Measurements from ENCODE around the gene EXPH5. TPM values are rescaled to one million over a fixed set of nuclear protein-coding genes. Genes with fewer than 3 reads are reported as not detected.

EXPH5 gene
- total RNA-seq, 4 donors from 2014 or later, result 1.4 to 1.8 (median 1.6) TPM

DNA sequence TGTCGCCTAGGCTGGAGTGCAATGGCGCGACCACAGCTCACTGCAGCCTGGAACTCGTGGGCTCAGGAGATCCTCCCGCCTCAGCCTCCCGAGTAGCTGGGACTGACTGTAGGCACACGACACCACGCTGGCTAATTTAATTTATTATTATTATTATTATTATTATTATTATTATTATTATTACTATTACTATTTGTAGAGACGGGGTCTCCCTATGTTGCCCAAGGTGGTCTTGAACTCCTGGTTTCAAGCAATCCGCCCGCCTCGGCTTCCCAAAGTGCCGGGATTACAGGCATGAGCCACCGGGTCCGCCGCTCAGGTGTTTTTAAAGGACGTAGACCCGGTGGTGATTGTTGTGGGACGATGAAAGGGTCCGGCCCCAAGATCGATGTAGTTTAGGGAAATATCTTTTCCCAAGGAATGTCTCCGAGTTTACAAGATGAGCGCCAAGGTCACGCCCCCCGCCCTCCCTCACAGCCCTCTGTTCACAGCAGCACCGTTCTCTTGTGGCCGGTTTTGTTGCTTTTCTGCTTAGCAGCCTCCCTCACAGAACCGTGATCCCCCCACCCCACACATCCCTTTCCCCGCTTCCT, 94.7 kb downstream of the EXPH5 start:
- intact Hi-C loops (cut with DNase I), result loop anchor here (10.0 kb wide), 2 partner anchors 96 to 166 kb away; partner anchors contain the start of genes DDX10 and EXPH5
- Histone ChIP-seq H3K27me3 (no peaks in the 10 kb centered on the region), H3K9me3 (no peaks in the 10 kb centered on the region), H3K4me1 (peaks cover 6 to 36% (median 21%) of the 10 kb centered on the region in 4 donors), H3K27ac (replicated peaks in 1 of 4) (peak overlapping the region; percentile 97 to 99 (median 98)), H3K4me3 (peak overlapping the region; percentile 83 to 90 (median 86)), H3K36me3 (no peaks in the 10 kb centered on the region)
- DNase-seq (ENCODE audit: extremely low spot score), result no peak
- WGBS, result 67% methylated on average over 29 of the region's 29 CpGs
- TF ChIP-seq POLR2AphosphoS5 (IDR thresholded peaks at IDR 0.05), result no peak
- TF ChIP-seq, protein P1, sequence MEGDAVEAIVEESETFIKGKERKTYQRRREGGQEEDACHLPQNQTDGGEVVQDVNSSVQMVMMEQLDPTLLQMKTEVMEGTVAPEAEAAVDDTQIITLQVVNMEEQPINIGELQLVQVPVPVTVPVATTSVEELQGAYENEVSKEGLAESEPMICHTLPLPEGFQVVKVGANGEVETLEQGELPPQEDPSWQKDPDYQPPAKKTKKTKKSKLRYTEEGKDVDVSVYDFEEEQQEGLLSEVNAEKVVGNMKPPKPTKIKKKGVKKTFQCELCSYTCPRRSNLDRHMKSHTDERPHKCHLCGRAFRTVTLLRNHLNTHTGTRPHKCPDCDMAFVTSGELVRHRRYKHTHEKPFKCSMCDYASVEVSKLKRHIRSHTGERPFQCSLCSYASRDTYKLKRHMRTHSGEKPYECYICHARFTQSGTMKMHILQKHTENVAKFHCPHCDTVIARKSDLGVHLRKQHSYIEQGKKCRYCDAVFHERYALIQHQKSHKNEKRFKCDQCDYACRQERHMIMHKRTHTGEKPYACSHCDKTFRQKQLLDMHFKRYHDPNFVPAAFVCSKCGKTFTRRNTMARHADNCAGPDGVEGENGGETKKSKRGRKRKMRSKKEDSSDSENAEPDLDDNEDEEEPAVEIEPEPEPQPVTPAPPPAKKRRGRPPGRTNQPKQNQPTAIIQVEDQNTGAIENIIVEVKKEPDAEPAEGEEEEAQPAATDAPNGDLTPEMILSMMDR (IDR thresholded peaks at IDR 0.05), result no peak
- TF ChIP-seq POLR2A (IDR thresholded peaks at IDR 0.05; ENCODE audit: low read depth), result no peak
- TF ChIP-seq EP300 (IDR thresholded peaks at IDR 0.05), result no peak

DNA sequence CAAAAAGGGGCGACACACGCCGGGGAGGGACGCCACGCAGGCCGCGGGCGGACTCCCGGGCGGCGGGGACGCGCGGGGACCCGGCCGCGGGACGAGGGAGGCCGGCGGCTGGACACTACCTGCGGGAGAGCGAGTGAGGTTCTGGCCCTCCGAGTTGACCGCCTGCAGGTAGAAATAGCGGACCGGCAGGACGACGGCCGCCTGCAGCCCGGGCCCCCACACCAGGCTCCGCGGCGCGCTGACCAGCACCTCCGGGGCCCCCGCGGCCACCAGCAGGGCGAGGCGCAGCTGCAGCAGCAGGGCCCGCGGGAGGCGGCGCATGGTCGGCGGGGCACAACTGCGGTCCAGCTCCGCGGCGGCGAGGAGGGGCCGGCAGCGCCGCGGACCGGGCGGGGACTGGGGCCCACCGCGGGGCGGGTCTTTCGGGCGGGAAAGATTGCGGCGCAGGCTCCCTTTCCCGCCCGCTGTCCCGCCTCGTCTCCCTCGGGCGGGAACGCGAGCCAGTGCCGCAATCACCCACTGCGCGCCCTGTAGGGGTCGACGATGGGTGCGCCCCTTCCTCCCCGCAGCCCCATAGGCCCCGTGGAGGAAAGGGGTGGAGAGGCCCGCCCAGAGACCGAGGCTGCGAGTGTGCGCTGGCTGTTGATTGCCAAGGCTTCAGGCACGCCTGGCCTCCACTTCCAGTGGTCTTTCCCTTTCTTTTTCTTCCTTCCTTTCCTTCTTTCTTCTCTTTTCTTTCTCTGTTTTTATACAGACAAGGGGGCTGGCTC, 95.3 kb downstream of the EXPH5 start, which contains the start of gene POGLUT3:
POGLUT3 (minus strand) TSS at position 339 of the 770 bp plus-strand sequence; CDS start at position 321, 18 bp downstream.
- Histone ChIP-seq H3K9me3 (no peaks in the 10 kb centered on the region), H3K36me3 (no peaks in the 10 kb centered on the region), H3K4me3 (peak within 1 kb of the TSS; percentile 83 to 90 (median 86)), H3K27me3 (no peaks in the 10 kb centered on the region), H3K27ac (replicated peaks in 1 of 4) (peak within 1 kb of the TSS; percentile 97 to 99 (median 98)), H3K4me1 (peaks cover 6 to 36% (median 23%) of the 10 kb centered on the region in 4 donors)
- 0% methylated on average over 16 of the region's 84 CpGs for WGBS
- no peak for DNase-seq (ENCODE audit: extremely low spot score)
- intact Hi-C loops (cut with DNase I), result loop anchor here (10.0 kb wide), 2 partner anchors 97 to 167 kb away; partner anchors contain the start of genes DDX10 and EXPH5
- TF ChIP-seq POLR2AphosphoS5 (IDR thresholded peaks at IDR 0.05), result peak in 1 of 2 donors; percentile 53
- TF ChIP-seq, protein P1 (IDR thresholded peaks at IDR 0.05), result no peak

DNA sequence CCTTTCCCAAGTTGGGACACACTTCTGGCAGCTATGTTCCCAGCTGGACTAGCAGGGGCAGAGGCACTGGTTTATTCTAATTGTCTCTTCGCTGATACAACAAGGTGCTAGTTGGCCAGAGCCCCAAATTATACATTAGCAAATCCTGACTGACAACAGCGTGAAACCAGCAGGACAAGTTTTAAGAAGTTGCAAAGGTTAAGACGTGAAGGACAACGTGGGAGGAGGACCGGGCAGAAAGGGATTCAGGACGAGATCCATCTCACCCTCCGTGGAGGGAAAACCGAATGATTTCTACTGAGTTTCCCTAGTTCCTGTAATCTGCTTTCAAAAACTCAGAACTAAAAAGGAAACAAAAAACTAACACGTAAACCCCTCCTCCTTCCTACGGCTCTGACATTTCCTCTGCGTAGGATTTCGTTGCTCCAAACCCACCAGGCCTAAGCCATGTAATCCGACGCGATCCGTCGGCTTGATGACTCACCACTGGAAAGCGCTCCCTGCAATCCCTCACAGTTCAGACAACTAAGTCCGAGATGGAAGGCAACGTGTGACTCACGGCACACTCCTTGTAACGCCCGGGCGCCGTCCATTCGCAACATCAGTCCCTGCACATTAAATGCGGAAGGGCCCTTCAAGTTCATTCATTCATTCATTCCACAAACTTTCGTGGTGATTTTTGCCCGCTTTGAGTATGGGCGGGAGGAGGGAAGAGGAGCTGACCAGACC, 96.1 kb downstream of the EXPH5 start:
- Histone ChIP-seq H3K27ac (replicated peaks in 1 of 4) (peak overlapping the region; percentile 97 to 99 (median 98)), H3K4me3 (peak overlapping the region; percentile 83 to 90 (median 86)), H3K36me3 (no peaks in the 10 kb centered on the region), H3K9me3 (no peaks in the 10 kb centered on the region), H3K4me1 (peaks cover 6 to 36% (median 23%) of the 10 kb centered on the region in 4 donors), H3K27me3 (no peaks in the 10 kb centered on the region)
- WGBS, result 1% methylated on average over 29 of the region's 30 CpGs
- peak; percentile 95 for DNase-seq (ENCODE audit: extremely low spot score)
- TF ChIP-seq, protein P1 (IDR thresholded peaks at IDR 0.05), result no peak
- TF ChIP-seq POLR2A (IDR thresholded peaks at IDR 0.05; ENCODE audit: low read depth) (peak; percentile 24), POLR2AphosphoS5 (IDR thresholded peaks at IDR 0.05) (peak; percentile 96 to 98), EP300 (IDR thresholded peaks at IDR 0.05) (no peak)
- intact Hi-C loops (cut with DNase I), result loop anchor here (10.0 kb wide), 2 partner anchors 97 to 167 kb away; partner anchors contain the start of genes DDX10 and EXPH5

DNA sequence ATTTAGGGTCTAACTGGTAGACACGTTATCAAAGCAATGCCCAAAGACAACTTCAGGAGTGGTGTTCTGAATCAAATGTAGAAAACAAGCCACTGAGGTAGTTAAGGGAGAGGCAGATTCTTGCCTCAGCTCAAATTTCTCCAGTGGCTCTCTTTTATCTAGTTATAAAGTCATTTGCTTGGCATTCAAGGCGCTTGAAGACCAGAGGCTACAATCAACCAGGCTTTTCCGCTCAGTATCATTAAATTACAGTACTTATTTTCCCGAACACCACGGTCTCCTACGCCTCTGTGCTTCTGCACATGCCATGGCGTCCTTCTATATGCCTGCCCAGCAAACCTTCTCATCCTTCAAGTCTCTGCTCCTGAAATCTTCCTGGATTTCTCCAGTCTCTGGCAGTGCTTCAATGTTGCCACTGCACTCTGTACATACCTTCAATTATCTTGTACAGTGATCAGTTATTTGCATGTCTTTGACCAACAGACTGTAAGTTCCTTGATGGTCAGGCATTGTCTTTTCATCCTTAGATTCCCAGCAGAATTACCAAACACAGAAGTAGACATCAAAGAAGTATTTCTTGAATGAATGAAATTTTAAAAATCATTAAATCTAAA, 96.8 kb downstream of the EXPH5 start:
- intact Hi-C loops (cut with DNase I), result loop anchor here (10.0 kb wide), 2 partner anchors 98 to 168 kb away; partner anchors contain the start of genes DDX10 and EXPH5
- Histone ChIP-seq H3K4me1 (peaks cover 6 to 36% (median 23%) of the 10 kb centered on the region in 4 donors), H3K27ac (replicated peaks in 1 of 4) (peak overlapping the region; percentile 97 to 99 (median 98)), H3K27me3 (no peaks in the 10 kb centered on the region), H3K4me3 (peak overlapping the region; percentile 83 to 90 (median 86)), H3K9me3 (no peaks in the 10 kb centered on the region), H3K36me3 (no peaks in the 10 kb centered on the region)
- 92% methylated on average over 7 of the region's 7 CpGs for WGBS
- no peak for DNase-seq (ENCODE audit: extremely low spot score)
- TF ChIP-seq POLR2AphosphoS5 (IDR thresholded peaks at IDR 0.05), result no peak
- TF ChIP-seq, protein P1 (IDR thresholded peaks at IDR 0.05), result no peak
- TF ChIP-seq EP300 (IDR thresholded peaks at IDR 0.05), result no peak
- TF ChIP-seq POLR2A (IDR thresholded peaks at IDR 0.05; ENCODE audit: low read depth), result no peak

Data from esophagus muscularis mucosa (tissue), 4 donors.